SK-N-SH treated with all-trans-retinoic acid at 6 μM for 48 hours (cell line): Measurements from ENCODE around the gene GORASP1.

ENCODE experiments used
- ATAC-seq: fragments of 200-7000 bp; cut with Tn5 transposase; 3 replicates; pipeline ENCODE4 v1.9.1; 2020; ENCODE audit warnings: mild to moderate bottlenecking, moderate library complexity
- ARNTL ChIP-seq: fragments of 450-650 bp; formaldehyde crosslinking; IDR thresholded peaks from 2 replicates; pipeline ENCODE4 v1.5.0; 2020; ENCODE audit warnings: low read depth, mild to moderate bottlenecking, moderate library complexity, borderline replicate concordance
- BACH2 ChIP-seq: fragments of 250-450 bp; sonication (Bioruptor Pico); IDR thresholded peaks from 2 replicates; pipeline ENCODE4 v1.9.0; 2021; ENCODE audit warnings: mild to moderate bottlenecking, borderline replicate concordance
- ESRRG ChIP-seq: fragments of 250-450 bp; sonication (Bioruptor Pico); IDR thresholded peaks from 2 replicates; pipeline ENCODE4 v1.6.1; 2021; ENCODE audit warnings: mild to moderate bottlenecking
- GLIS3 ChIP-seq: fragments of 250-450 bp; sonication (Bioruptor Pico); IDR thresholded peaks from 2 replicates; pipeline ENCODE4 v1.5.0; 2020; ENCODE audit warnings: mild to moderate bottlenecking, moderate library complexity
- OSR1 ChIP-seq: fragments of 250-450 bp; sonication (Bioruptor Pico); IDR thresholded peaks from 2 replicates; pipeline ENCODE4 v1.8.0; 2022; ENCODE audit warnings: moderate library complexity, mild to moderate bottlenecking, inconsistent platforms
- PPARA ChIP-seq: fragments of 250-450 bp; sonication (Bioruptor Pico); IDR thresholded peaks from 2 replicates; pipeline ENCODE4 v1.5.0; 2020; ENCODE audit warnings: mild to moderate bottlenecking, borderline replicate concordance
- RARB ChIP-seq: fragments of 250-450 bp; sonication (Bioruptor Pico); IDR thresholded peaks from 2 replicates; pipeline ENCODE4 v1.8.0; 2021; ENCODE audit warnings: mild to moderate bottlenecking, moderate library complexity
- SNAI2 ChIP-seq: fragments of 250-450 bp; sonication (Bioruptor Pico); IDR thresholded peaks from 2 replicates; pipeline ENCODE4 v1.5.0; 2020; ENCODE audit warnings: mild to moderate bottlenecking, moderate library complexity
- TCF4 ChIP-seq: fragments of 250-450 bp; sonication (Bioruptor Pico); IDR thresholded peaks from 2 replicates; pipeline ENCODE4 v1.8.0; 2021; ENCODE audit warnings: mild to moderate bottlenecking, moderate library complexity, borderline replicate concordance
- TOX ChIP-seq: fragments of 250-450 bp; sonication (Bioruptor Pico); IDR thresholded peaks from 2 replicates; pipeline ENCODE4 v1.8.0; 2021; ENCODE audit warnings: mild to moderate bottlenecking, moderate library complexity, borderline replicate concordance
- ZC3H10 ChIP-seq: fragments of 250-450 bp; sonication (Bioruptor Pico); IDR thresholded peaks from 2 replicates; pipeline ENCODE4 v1.5.1; 2021; ENCODE audit warnings: mild to moderate bottlenecking, moderate library complexity
- ZFP3 ChIP-seq: fragments of 250-450 bp; sonication (Bioruptor Pico); IDR thresholded peaks from 2 replicates; pipeline ENCODE4 v1.5.0; 2020; ENCODE audit warnings: mild to moderate bottlenecking, moderate library complexity
- ZFP30 ChIP-seq: fragments of 450-650 bp; formaldehyde crosslinking; IDR thresholded peaks from 2 replicates; pipeline ENCODE4 v1.5.0; 2022; ENCODE audit warnings: mild to moderate bottlenecking, moderate library complexity
- ZNF565 ChIP-seq: fragments of 450-650 bp; formaldehyde crosslinking; conservative IDR thresholded peaks from 2 replicates; pipeline ENCODE4 v1.5.0; 2020; ENCODE audit warnings: low read depth, mild to moderate bottlenecking, moderate library complexity
- ZNF70 ChIP-seq: fragments of 450-650 bp; formaldehyde crosslinking; IDR thresholded peaks from 2 replicates; pipeline ENCODE4 v1.5.0; 2020; ENCODE audit warnings: mild to moderate bottlenecking, moderate library complexity
- ZNF8 ChIP-seq: fragments of 450-650 bp; formaldehyde crosslinking; IDR thresholded peaks from 2 replicates; pipeline ENCODE4 v1.5.0; 2020; ENCODE audit warnings: mild to moderate bottlenecking, moderate library complexity
- TF ChIP-seq, protein P1 (sequence below): fragments of 250-450 bp; sonication (Bioruptor Pico); IDR thresholded peaks from 2 replicates; pipeline ENCODE4 v1.5.1; 2021; ENCODE audit warnings: mild to moderate bottlenecking, moderate library complexity
- TF ChIP-seq, protein P2 (sequence below): fragments of 250-450 bp; sonication (Bioruptor Pico); IDR thresholded peaks from 2 replicates; pipeline ENCODE4 v1.8.0; 2021; ENCODE audit warnings: low read depth, mild to moderate bottlenecking, moderate library complexity, borderline replicate concordance
- TF ChIP-seq, protein P3 (sequence below): fragments of 250-450 bp; sonication (Bioruptor Pico); IDR thresholded peaks from 2 replicates; pipeline ENCODE4 v1.8.0; 2020; ENCODE audit warnings: mild to moderate bottlenecking, moderate library complexity, borderline replicate concordance
- TF ChIP-seq, protein P4 (sequence below): fragments of 250-450 bp; sonication (Bioruptor Pico); IDR thresholded peaks from 2 replicates; pipeline ENCODE4 v1.5.1; 2020; ENCODE audit warnings: low read depth, mild to moderate bottlenecking, moderate library complexity
- TF ChIP-seq, protein P5 (sequence below): fragments of 250-450 bp; sonication (Bioruptor Pico); IDR thresholded peaks from 2 replicates; pipeline ENCODE4 v1.5.0; 2020; ENCODE audit warnings: mild to moderate bottlenecking, moderate library complexity

Gene GORASP1

DNA sequence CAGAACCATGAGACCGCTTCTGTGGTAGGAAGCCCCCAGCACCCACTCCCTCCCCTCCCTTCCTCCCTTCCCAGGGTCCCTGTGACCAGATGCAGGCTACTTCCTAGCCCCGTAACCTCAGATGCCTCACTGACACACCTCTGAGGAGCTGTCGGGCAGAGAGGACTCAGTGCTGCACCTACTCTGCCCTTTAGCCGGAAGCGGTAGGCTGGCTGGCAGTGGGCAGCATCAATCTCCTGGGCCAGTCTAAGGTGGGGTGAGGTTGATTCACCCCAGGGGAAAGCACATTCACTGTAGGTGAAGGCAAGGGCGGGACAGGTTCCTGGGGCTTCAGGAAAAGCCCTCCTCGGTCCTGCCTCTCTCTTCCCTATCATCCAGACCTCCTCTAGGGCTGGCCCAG is 26.9 kb upstream of the GORASP1 start:
- no peak for ATAC-seq
- no peak for TF ChIP-seq ARNTL (CRISPR knock-in tag)
- TF ChIP-seq BACH2, result no peak
- no peak for TF ChIP-seq ZFP3
- TF ChIP-seq, protein P1, sequence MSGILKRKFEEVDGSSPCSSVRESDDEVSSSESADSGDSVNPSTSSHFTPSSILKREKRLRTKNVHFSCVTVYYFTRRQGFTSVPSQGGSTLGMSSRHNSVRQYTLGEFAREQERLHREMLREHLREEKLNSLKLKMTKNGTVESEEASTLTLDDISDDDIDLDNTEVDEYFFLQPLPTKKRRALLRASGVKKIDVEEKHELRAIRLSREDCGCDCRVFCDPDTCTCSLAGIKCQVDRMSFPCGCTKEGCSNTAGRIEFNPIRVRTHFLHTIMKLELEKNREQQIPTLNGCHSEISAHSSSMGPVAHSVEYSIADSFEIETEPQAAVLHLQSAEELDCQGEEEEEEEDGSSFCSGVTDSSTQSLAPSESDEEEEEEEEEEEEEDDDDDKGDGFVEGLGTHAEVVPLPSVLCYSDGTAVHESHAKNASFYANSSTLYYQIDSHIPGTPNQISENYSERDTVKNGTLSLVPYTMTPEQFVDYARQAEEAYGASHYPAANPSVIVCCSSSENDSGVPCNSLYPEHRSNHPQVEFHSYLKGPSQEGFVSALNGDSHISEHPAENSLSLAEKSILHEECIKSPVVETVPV (CRISPR knock-in tag), result no peak
- TF ChIP-seq ZNF8 (CRISPR knock-in tag), result no peak
- TF ChIP-seq, protein P2, sequence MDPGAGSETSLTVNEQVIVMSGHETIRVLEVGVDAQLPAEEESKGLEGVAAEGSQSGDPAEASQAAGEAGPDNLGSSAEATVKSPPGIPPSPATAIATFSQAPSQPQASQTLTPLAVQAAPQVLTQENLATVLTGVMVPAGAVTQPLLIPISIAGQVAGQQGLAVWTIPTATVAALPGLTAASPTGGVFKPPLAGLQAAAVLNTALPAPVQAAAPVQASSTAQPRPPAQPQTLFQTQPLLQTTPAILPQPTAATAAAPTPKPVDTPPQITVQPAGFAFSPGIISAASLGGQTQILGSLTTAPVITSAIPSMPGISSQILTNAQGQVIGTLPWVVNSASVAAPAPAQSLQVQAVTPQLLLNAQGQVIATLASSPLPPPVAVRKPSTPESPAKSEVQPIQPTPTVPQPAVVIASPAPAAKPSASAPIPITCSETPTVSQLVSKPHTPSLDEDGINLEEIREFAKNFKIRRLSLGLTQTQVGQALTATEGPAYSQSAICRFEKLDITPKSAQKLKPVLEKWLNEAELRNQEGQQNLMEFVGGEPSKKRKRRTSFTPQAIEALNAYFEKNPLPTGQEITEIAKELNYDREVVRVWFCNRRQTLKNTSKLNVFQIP (CRISPR knock-in tag), result no peak
- TF ChIP-seq ZFP30 (CRISPR knock-in tag), result no peak
- TF ChIP-seq ZNF565, result no peak
- TF ChIP-seq, protein P3, sequence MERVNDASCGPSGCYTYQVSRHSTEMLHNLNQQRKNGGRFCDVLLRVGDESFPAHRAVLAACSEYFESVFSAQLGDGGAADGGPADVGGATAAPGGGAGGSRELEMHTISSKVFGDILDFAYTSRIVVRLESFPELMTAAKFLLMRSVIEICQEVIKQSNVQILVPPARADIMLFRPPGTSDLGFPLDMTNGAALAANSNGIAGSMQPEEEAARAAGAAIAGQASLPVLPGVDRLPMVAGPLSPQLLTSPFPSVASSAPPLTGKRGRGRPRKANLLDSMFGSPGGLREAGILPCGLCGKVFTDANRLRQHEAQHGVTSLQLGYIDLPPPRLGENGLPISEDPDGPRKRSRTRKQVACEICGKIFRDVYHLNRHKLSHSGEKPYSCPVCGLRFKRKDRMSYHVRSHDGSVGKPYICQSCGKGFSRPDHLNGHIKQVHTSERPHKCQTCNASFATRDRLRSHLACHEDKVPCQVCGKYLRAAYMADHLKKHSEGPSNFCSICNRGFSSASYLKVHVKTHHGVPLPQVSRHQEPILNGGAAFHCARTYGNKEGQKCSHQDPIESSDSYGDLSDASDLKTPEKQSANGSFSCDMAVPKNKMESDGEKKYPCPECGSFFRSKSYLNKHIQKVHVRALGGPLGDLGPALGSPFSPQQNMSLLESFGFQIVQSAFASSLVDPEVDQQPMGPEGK, result no peak
- no peak for TF ChIP-seq ZC3H10
- TF ChIP-seq, protein P4, sequence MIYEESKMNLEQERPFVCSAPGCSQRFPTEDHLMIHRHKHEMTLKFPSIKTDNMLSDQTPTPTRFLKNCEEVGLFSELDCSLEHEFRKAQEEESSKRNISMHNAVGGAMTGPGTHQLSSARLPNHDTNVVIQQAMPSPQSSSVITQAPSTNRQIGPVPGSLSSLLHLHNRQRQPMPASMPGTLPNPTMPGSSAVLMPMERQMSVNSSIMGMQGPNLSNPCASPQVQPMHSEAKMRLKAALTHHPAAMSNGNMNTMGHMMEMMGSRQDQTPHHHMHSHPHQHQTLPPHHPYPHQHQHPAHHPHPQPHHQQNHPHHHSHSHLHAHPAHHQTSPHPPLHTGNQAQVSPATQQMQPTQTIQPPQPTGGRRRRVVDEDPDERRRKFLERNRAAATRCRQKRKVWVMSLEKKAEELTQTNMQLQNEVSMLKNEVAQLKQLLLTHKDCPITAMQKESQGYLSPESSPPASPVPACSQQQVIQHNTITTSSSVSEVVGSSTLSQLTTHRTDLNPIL (CRISPR knock-in tag), result no peak
- TF ChIP-seq, all 23 proteins: peak for 0

DNA sequence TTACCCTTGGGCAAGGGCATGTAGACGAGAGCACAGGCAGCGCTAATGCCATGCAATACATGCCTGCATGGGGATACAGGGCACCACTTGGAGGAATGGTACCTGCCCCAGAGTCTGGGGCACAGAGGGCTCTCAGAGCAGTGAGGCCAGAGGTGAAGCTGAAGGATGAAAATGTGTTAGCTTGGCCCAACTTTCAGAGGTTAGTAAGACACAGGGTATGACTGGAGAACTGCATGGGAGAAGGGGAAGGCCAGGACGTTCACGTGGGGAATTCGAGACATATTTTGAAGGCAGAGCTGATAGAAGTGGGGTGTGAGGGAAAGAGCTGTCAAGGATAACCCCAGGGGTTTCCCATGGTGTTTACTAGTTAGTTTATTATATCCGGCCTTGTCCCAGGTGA is 26.4 kb upstream of the GORASP1 start:
- TF ChIP-seq, protein P2 (CRISPR knock-in tag), result no peak
- no peak for TF ChIP-seq GLIS3 (CRISPR knock-in tag)
- TF ChIP-seq, protein P5, sequence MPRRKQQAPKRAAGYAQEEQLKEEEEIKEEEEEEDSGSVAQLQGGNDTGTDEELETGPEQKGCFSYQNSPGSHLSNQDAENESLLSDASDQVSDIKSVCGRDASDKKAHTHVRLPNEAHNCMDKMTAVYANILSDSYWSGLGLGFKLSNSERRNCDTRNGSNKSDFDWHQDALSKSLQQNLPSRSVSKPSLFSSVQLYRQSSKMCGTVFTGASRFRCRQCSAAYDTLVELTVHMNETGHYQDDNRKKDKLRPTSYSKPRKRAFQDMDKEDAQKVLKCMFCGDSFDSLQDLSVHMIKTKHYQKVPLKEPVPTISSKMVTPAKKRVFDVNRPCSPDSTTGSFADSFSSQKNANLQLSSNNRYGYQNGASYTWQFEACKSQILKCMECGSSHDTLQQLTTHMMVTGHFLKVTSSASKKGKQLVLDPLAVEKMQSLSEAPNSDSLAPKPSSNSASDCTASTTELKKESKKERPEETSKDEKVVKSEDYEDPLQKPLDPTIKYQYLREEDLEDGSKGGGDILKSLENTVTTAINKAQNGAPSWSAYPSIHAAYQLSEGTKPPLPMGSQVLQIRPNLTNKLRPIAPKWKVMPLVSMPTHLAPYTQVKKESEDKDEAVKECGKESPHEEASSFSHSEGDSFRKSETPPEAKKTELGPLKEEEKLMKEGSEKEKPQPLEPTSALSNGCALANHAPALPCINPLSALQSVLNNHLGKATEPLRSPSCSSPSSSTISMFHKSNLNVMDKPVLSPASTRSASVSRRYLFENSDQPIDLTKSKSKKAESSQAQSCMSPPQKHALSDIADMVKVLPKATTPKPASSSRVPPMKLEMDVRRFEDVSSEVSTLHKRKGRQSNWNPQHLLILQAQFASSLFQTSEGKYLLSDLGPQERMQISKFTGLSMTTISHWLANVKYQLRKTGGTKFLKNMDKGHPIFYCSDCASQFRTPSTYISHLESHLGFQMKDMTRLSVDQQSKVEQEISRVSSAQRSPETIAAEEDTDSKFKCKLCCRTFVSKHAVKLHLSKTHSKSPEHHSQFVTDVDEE (CRISPR knock-in tag), result no peak
- no peak for TF ChIP-seq ZC3H10
- TF ChIP-seq, protein P4 (CRISPR knock-in tag), result no peak
- TF ChIP-seq PPARA (CRISPR knock-in tag), result no peak
- TF ChIP-seq TCF4 (CRISPR knock-in tag), result no peak
- TF ChIP-seq, protein P3, result no peak
- no peak for TF ChIP-seq ZFP30 (CRISPR knock-in tag)
- no peak for TF ChIP-seq OSR1 (CRISPR knock-in tag)
- TF ChIP-seq BACH2, result no peak
- no peak for TF ChIP-seq ZNF565
- TF ChIP-seq ESRRG (CRISPR knock-in tag), result no peak
- TF ChIP-seq ZFP3, result no peak
- TF ChIP-seq RARB (CRISPR knock-in tag), result no peak
- no peak for TF ChIP-seq TOX (CRISPR knock-in tag)
- TF ChIP-seq SNAI2 (CRISPR knock-in tag), result no peak
- no peak for TF ChIP-seq ZNF70 (CRISPR knock-in tag)
- TF ChIP-seq, protein P1 (CRISPR knock-in tag), result no peak
- no peak for ATAC-seq
